ENCODE results near the gene LRRTM4.

LRRTM4 gene

GRCh38 chr2:77521931-77522470 lies at the start of gene LRRTM4:
Gene LRRTM4 (minus strand): TSS chr2:77522376.
- DNase-seq = no peak

DNA sequence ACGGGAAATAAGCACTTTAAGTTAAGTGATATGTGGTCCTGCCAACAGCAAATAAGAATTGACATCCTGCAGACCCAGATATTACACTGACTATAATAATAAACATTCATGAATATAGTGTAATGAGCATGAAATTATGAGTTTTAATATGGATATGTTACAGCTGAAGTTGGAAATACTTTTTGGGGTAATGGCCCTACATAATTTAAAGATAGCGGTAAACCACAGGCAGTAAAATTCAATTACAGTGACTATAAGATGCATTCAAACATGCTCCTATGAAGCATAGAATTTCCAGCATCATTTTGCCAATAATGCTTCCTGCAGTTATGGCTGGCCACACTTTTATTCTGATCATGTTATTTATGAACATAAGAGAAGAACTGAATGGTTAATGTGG lies 49.4 kb upstream of the LRRTM4 start:
- no peak for DNase-seq

DNA sequence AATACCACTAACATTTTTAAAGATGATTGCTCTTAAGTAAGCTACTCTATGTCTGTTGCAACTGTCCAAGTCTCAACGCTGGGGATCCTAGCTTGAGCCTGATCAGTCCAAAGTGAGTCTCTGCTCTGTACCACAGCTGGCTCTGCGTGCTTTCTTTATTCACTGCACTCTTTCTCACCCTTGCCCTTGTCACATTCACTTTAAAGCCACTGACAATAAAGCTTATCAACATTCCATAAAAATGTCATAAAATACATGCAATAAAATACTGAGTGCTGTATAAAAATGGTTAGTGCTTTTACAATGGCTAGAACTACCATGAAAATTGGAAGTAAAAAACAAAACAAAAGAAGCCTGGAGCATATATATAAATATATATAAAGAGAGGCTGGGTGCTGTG lies 45.5 kb upstream of the LRRTM4 start:
- DNase-seq = no peak

DNA sequence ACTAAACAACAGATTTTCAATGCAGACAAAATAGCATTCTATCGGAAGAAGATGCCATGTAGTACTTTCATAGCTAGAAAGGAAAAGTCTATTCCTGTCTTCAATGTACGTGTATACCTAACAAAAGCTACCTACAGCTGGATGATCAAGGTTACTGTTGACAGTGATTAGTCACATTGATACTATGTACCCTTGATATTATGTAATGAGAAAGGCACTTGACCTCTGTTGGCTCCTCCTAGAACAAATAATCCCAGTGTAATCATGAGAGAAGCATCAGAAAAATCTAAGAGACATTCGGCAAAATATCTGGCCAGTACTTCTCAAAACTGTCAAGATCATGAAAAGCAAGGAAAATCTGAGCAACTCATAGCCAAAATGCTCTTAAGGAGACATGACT lies 44.4 kb upstream of the LRRTM4 start:
- DNase-seq = no peak

GRCh38 chr2:77566131-77566530 lies 44.0 kb upstream of the LRRTM4 start:
- DNase-seq = no peak

DNA sequence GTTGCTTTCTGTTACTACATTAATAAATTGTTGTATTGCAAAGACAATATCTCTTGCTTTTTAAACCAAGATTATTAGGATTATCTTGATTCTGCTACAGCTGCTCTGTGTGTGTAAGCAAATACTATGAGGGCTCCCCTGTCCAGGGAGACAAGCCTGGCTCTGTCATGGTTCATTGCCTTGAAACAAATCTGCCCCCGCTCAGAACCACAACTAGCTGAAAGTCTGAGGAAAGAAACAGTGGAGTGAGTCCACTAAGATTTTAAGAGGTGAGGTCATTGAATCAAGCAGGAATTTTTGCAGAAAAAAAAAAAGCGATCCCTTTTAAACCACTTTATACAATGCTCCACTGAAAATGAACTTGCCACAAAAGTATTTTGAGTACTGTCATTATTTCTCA lies 30.8 kb upstream of the LRRTM4 start:
- DNase-seq = no peak

DNA sequence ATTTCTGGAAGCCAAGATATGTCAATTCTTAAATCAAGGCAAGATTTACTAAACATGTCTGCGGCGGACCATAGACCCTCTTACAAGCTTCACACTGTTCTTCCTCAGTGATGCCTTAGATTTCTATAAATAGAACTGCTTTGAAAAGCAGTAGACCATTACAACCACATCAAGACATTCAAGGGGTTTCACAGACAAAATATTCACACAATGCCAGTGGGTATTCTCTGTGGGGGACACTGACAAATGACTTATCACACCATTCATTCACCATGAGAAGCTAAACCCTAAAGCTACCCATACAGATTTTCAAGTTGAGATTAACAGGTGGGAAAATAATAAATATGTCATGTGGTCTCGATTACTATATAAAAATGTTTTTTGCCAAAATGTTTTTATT lies 15.9 kb upstream of the LRRTM4 start:
- DNase-seq = no peak

GRCh38 chr2:77522888-77523287 lies 712 bp upstream of the LRRTM4 start:
- no peak for DNase-seq

DNA sequence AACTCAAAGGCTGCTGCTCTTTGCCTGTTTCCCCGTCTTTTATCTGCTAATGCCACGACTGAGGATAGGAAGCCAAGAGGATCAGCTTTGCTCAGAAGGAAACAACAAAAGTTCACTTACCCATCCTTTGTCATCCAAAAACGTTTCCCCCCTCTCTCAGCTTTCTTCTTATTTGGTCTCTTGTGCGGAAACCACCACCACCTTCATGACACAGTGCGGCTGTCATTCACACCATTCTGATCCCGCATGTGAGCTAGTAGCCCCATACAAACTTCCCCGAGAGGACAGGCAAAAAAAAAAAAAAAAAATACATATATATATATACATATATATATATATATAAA lies 656 bp downstream of the LRRTM4 start:
- DNase-seq = no peak

GRCh38 chr2:77520641-77521547 lies 1.3 kb downstream of the LRRTM4 start:
- DNase-seq = no peak

GRCh38 chr2:77519888-77520506 lies 2.2 kb downstream of the LRRTM4 start:
- DNase-seq = no peak

DNA sequence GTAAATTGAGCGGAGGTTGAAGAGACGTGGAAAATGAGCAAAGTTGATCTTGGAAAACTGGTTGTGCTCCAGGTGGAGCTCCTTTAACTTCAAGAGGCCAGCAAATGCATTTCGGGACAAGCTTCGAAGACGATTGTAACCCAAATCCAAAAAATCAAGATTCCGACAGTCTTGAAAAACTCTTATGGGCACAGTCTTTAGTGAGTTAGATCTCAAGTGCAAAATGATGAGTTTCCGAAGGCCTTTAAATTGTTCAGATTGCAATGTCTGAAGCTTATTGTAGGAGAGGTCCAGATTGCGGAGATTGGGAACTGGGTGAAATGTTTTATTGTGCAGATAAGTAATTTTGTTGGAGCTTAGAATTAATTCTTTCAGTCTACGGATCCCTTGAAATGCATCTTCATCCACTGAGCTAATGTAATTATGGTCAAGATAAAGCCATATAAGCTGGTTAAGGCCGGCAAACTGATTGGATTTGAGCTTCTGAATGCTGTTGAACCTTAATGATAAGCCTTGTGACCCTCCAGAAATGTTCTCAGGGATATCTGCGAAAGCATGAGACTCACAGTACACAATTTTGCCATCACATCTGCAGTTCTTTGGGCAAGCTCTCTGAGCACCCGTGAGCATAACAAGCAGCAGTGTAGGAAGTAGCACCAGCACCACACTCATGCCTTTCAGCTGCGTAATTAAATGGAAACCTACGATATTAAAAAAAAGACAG lies 2.9 kb downstream of the LRRTM4 start:
- DNase-seq = no peak

GRCh38 chr2:77518311-77518710 lies 3.9 kb downstream of the LRRTM4 start:
- DNase-seq = no peak

DNA sequence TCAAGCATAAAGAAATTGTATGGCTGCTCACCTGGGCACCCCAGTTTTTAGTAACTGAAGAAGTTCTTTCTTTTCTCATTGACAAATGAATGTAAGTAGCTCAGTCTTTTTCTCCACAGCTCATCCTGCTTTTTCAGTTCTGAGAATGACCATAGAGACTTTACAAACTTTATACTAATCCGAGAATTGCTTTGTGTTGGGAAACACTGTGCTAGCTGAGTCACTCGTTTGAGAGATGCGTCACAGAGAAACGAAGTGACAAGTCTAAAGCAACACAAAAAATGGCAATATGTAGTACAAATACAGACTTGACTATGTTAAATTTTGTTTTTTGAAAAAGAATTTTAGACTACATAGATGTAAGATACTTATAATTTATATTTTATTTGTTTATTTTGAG lies 9.0 kb downstream of the LRRTM4 start:
- DNase-seq = no peak

DNA sequence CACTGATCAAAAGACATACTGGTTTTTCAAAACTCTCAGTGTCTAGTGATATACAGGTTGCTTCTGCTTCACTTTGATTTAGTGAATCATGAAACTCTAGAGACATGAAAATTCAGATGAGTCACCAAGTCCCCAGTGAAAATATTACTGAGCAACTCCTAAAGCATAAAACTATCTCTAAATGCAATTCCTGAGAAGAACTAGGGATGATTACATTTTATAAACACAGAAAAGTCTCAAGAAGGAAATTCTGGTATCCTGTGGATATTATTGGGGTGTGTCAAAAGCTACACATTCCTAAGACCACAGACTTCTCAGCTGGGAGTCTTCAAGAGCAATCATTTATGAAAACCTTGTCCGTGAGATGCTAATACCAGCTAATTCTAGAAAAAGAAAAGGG lies 9.7 kb downstream of the LRRTM4 start:
- no peak for DNase-seq

DNA sequence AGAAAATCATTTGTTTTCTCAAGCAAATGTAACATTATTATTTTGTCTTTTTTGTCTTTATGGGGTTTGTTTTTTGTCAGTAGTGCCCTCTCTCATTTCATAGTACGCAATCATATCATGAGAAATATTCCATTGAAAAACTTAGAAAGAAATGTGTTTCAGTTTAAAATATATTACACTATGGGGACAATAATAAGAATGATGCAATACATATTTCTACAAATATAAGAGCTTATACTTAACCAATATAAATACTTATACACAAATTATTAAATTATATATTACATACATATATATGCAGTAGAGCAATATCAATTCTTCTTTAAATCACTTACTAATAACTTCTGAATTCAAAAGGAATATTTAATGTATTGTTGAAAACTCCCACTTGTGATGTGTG lies 13.7 kb downstream of the LRRTM4 start:
- no peak for DNase-seq

DNA sequence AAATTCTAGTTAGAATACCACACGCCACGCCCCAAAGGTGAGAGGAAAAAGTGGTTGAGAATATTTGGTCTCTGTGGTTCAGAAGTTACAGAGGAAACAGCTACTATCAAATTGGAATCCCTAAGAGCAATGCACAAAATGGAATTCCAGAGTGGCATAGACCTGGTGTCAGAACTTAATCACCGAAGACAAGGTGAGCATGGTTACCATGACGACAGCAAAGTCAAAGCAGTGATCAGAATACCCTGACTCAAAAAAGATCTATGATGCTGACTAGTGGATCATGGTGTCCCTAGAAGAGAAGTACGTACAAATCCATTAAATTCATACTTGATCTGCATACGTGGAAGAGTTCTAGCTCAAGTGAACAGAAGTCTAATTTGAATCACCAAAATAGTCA lies 14.5 kb downstream of the LRRTM4 start:
- DNase-seq = no peak

DNA sequence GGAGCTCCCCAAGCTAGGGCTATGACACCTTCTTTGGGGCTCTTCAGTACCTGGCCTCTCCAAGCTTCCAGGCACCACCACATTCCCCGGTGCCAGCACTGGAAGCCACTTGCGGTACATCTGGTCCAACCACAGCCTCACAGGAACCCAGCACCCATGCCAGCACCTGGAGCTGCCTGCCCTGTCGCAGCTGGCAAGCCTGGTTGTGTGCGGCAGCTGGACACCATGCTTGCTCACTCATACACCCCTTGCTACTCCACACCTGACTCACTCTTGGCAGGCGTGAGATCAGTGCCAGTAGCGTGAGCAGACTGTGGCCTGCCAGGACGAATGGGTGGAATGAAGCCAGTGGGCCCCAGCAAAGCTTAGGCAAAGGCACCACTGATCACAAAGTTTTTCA lies 34.0 kb downstream of the LRRTM4 start:
- DNase-seq = no peak

DNA sequence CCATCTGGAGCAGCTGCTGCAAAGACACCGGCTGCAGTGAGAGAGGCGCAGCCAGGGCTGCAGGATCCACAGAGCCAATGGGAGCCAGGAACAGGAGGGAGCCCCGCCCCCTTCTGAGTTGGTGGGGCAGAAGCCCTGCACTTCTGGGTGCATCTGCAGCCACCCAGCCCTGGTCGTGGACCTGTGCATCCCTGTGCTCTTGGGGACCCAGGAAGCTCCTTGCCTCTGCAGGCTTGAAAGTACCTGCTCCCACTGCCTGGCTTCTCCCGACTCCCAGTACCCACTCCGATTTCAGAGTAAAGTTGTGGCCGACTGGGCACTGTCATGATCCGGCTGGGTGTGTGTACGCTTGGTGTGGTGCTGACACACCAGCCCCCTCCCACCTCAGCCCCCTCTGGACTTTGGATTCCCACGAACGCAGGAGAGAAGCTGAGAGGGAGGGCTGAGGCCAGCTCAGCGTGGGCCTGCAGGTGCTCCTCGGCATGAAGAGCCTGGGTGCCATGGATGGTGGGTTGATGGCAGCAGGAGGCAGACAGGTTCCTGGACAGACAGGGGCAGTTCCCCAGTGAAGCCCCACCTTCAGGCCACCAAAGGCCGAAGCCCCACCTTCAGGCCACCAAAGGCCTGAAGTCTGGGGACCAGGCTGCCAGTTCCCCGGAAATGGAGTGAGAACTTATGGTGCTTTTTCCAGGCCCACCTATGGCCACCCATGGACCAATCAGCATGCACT lies 34.9 kb downstream of the LRRTM4 start:
- no peak for DNase-seq

DNA sequence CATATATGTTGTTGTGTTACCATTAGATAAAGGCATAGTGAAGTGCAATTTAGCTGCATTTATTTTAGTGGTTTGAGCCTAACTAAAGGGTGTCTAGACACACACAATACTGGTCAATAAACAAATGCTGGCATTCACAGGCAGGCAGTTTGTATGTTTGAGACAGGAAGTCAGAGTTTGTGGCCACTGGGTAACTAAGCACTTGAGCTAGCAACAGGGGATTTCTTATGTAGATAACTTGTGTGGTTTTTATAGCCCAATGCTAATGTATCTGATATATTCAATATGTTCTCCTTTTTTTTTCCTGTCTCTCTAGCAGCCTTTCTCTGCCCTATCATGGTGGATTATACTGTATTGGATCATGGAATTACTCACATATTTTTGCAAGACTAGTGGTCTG lies 38.1 kb downstream of the LRRTM4 start:
- no peak for DNase-seq

DNA sequence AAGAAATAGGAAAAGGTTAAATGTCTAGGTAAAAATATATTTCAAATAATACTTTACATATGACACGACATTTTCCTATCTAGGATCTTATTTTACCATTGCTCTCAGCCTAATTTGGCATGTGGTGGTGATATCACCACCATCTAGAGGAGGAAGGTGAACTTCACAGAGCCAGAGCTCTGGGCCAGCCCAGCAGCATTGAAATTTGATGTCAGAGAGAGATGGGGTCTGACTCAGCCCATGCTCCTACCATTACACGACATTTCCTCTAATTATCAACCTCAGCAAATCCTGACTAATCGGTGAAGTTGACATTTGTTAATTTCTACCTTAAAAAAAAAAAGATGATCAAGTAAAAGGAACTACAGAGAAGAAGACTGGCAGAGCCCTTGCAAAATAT lies 42.3 kb downstream of the LRRTM4 start:
- DNase-seq = no peak

- DNase-seq = no peak
Observed at GRCh38 chr2:77479395-77479794, 42.8 kb downstream of the LRRTM4 start.

DNA sequence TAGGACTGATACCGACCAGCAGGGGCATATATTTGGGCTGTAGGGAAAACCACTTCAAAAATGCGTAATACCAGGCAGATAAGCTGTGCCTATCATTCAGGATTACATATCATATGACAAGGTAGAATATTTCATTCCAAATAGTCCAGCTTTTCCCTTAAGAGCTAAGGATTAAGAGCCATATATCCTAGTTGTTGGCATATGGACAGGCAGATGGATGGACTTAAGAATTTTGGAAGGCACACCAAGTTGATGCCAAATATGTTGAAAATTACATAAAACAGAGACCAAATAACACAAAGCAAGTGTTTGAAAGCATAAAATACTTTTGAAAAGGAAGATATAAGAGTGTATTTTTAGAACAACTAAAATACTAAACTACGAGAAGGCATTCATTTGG lies 52.1 kb downstream of the LRRTM4 start:
- no peak for DNase-seq
